ENCODE results near the gene NEUROD2.

GRCh38 chr17:39619786-39620101 lies 12.0 kb upstream of the NEUROD2 start:
- TF ChIP-seq REST (IDR thresholded peaks at IDR 0.05; ENCODE audit: insufficient read depth in 1 of 2, low read depth in 2 of 2, low read length in 2 of 2) = no peak
- TF ChIP-seq POLR2AphosphoS5 (IDR thresholded peaks at IDR 0.05; ENCODE audit: low read depth, low read length) = no peak

Data from PFSK-1 (cell line).